Tibial nerve (tissue), 3 donors: ENCODE results near the gene SHISAL1.

Experiments used
- CTCF ChIP-seq, 5 experiments: fragments of 200-600 bp in 3 of 5; fragments of 450-650 bp in 2 of 5; sonication (generic) in 3 of 5; IDR thresholded peaks; one replicate each; pipeline ENCODE4 v1.5.1; 2016 to 2019; ENCODE audit warnings: antibody characterized with exemption in 5 of 5, mild to moderate bottlenecking in 3 of 5, moderate library complexity in 2 of 5
- POLR2A ChIP-seq, 2 donors: fragments of 450-650 bp; IDR thresholded peaks; one replicate each; pipeline ENCODE4 v1.6.1; 2017; ENCODE audit warnings: antibody characterized with exemption in 2 of 2, mild to moderate bottlenecking in 2 of 2, moderate library complexity in 2 of 2

DNA sequence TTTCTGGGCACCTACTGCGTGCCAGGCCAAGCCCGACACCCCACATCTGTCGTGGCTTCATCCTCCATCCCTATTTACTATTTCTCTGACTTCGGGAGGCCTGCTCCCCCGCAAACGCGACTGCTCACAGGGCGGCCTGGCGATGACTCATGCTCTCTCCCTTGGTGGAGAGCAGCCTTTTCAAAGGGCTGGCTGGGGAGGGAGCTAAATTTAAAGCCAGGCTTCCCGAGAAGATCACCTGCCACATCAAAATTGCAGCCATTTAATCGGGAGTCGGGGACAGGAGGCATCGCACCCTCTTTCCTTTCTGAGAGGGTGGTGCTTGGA lies 24.9 kb upstream of the SHISAL1 start:
- TF ChIP-seq CTCF (IDR thresholded peaks at IDR 0.05) (no peak), POLR2A (IDR thresholded peaks at IDR 0.05) (no peak)
